Effector CD8-positive, alpha-beta T cell (primary cell): Measurements from ENCODE around the gene ACTL6B.

Experiments used
- DNase-seq: peaks from one replicate; lab custom pipeline; 2025; lab: John Stamatoyannopoulos, UW

The ACTL6B gene

GRCh38 chr7:100683659-100684533 lies 27.6 kb upstream of the ACTL6B start:
- DNase-seq: no peak

- DNase-seq: no peak
These were observed 26.9 kb upstream of the ACTL6B start for GRCh38 chr7:100682991-100683658.

- no peak for DNase-seq
These were observed 26.0 kb upstream of the ACTL6B start for GRCh38 chr7:100682228-100682741.

- no peak for DNase-seq
These were observed 25.4 kb upstream of the ACTL6B start for GRCh38 chr7:100681491-100682227.

GRCh38 chr7:100680576-100681271 lies 24.5 kb upstream of the ACTL6B start:
- no peak for DNase-seq

- no peak for DNase-seq
These were observed 23.8 kb upstream of the ACTL6B start for GRCh38 chr7:100679927-100680575.

- no peak for DNase-seq
These were observed 23.1 kb upstream of the ACTL6B start for GRCh38 chr7:100679129-100679926.

GRCh38 chr7:100678291-100678984 lies 22.2 kb upstream of the ACTL6B start:
- no peak for DNase-seq

GRCh38 chr7:100677308-100678267 lies 21.3 kb upstream of the ACTL6B start:
- no peak for DNase-seq

GRCh38 chr7:100676501-100677306 lies 20.5 kb upstream of the ACTL6B start:
- peak; percentile 14 for DNase-seq

- DNase-seq: peak; percentile 92
These were observed 19.5 kb upstream of the ACTL6B start for GRCh38 chr7:100675581-100676350.

GRCh38 chr7:100675105-100675451 lies 18.8 kb upstream of the ACTL6B start:
- DNase-seq: no peak

- DNase-seq: peak; percentile 14
These were observed 18.3 kb upstream of the ACTL6B start for GRCh38 chr7:100674411-100675104.

GRCh38 chr7:100673942-100674410 lies 17.7 kb upstream of the ACTL6B start:
- DNase-seq: peak; percentile 47

GRCh38 chr7:100673302-100673941 lies 17.2 kb upstream of the ACTL6B start, which contains the start of gene GNB2:
Gene GNB2 (plus strand): TSS chr7:100673740. CDS start chr7:100676266, 2,526 bp downstream.
- DNase-seq: peak; percentile 97
